Endothelial cell of coronary artery (primary cell): ENCODE measurements around the gene KLF17. TPM values are rescaled to one million over a fixed set of nuclear protein-coding genes. Genes with fewer than 3 reads are reported as not detected.

Experiments used
- total RNA-seq: library from RNA; depleted of rRNA; stranded (reverse); fragments of >200 nt; gene quantifications from 2 replicates; pipeline ENCODE4 v1.2.3, GENCODE V29; 2014

Gene KLF17, protein sequence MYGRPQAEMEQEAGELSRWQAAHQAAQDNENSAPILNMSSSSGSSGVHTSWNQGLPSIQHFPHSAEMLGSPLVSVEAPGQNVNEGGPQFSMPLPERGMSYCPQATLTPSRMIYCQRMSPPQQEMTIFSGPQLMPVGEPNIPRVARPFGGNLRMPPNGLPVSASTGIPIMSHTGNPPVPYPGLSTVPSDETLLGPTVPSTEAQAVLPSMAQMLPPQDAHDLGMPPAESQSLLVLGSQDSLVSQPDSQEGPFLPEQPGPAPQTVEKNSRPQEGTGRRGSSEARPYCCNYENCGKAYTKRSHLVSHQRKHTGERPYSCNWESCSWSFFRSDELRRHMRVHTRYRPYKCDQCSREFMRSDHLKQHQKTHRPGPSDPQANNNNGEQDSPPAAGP
- not detected in 2 replicates for total RNA-seq

DNA sequence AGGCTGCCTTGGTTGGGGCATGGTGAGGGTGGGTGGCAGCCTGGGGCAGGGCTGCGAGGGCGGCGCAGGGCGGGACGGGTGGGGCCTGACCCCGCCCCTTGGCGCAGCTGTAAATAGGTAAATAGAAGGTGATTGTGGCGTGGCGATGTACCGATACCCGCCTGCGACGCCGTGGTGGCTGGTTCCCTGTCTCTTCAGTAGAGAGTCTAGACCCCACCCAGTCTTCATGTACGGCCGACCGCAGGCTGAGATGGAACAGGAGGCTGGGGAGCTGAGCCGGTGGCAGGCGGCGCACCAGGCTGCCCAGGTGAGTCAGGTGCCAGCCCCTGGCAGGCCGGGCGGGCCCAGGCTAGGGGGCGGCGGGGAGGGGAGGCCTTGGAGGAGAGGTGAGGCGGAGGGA is at the start of gene KLF17:
Gene KLF17, plus strand, starts transcription at position 140 of the 400 bp plus-strand sequence. Its CDS starts 87 bp downstream, at position 227.

GRCh38 chr1:44141531-44141930 is 22.9 kb downstream of the KLF17 start, which contains the start of gene KLF18:
Gene KLF18, minus strand, starts transcription at chr1:44141631. Its CDS starts 0 bp downstream, at chr1:44141631.

Other genes starting within 250 kb of the KLF17 start
- gene ARTN, start 185.0 kb upstream of the KLF17 start, total RNA-seq: 0.09 TPM in 1 of 2 replicates, not detected in the other
- 10.4 and 15.7 TPM in 2 replicates for gene IPO13, start 171.9 kb upstream of the KLF17 start, total RNA-seq
- 21.0 and 26.6 TPM in 2 replicates for gene DPH2, start 148.8 kb upstream of the KLF17 start, total RNA-seq
- 95.7 and 103 TPM in 2 replicates for gene ATP6V0B, start 143.9 kb upstream of the KLF17 start, total RNA-seq
- 63.8 and 64.9 TPM in 2 replicates for gene B4GALT2, start 139.6 kb upstream of the KLF17 start, total RNA-seq
- 1.6 and 2.4 TPM in 2 replicates for gene CCDC24, start 127.2 kb upstream of the KLF17 start, total RNA-seq
- gene SLC6A9, start 87.4 kb upstream of the KLF17 start, total RNA-seq: 0.09 and 7.2 TPM in 2 replicates
- not detected in 2 replicates for gene KLF18, start 22.8 kb downstream of the KLF17 start, total RNA-seq
- gene DMAP1, start 94.7 kb downstream of the KLF17 start, total RNA-seq: 22.0 and 25.9 TPM in 2 replicates
- gene ERI3, start 236.4 kb downstream of the KLF17 start, total RNA-seq: 38.3 and 40.4 TPM in 2 replicates